ENCODE data around the gene SUB1.

Gene SUB1

DNA sequence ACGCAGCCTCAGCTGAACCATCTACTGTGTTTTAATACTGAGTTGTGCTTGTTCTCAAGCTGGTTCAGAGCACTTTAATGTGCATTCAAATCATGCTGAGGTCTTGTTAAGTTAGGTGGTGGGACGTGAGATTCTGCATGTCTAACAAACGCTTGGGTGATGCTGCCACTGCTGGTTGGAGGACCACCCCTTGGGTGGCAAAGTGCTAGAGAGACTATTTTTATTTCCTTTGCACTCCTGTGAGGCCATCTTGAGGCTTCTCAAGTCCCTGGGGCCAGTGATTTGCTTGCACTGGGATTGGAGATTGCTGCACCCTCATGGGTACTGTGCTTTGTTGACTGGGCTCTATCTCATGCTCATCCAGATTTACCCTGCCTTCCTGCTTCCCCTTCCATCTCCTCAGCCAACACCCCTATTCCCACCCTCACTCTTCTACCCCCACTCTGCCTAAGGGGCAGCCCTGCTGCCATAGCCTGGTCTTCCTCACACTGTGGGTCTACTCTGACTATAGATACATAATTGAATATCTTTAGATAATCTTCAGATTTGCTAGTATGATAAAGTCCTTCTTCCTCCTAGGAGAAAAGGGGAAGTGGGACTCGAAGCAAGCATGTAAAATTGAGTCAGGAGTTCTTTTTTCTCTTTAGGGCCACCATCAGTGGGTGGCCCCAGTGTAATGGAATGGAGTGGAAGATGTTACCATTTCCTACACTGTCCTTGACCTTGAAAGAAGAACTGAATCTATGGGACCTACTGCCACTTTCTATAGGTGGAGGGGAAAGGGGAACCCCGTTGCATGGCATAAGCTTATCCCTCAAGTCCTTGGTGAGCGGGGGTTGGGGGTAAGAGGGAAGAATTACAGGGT is 45.1 kb upstream of the SUB1 start:
- Histone ChIP-seq H3K4me2 (ENCODE audit: low read length) (peak overlapping the region; percentile 42), H3K27me3 (ENCODE audit: low read depth, low read length) (peaks cover 27% of the 10 kb centered on the region), H3K4me1 (ENCODE audit: low read length) (peaks cover 72% of the 10 kb centered on the region), H4K20me1 (ENCODE audit: insufficient read depth, low read length) (no peaks in the 10 kb centered on the region), H3K79me2 (ENCODE audit: low read length) (no peaks in the 10 kb centered on the region), H3K4me3 (ENCODE audit: low read length) (peak overlapping the region; percentile 17; the same call in 1 of the 2 replicates), H3K27ac (ENCODE audit: low read length) (peak overlapping the region; percentile 71), H3K9ac (ENCODE audit: low read length) (no peak overlapping the region), H3K36me3 (replicated peaks; ENCODE audit: low read depth, low read length) (peaks cover 2% of the 10 kb centered on the region), H3K9me3 (ENCODE audit: insufficient read depth, low read length) (peaks cover 8% of the 10 kb centered on the region; the same call in 1 of the 2 replicates), H2AFZ (ENCODE audit: low read depth, low read length) (no peak overlapping the region)
- TF ChIP-seq EZH2phosphoT487 (IDR thresholded peaks at IDR 0.05; ENCODE audit: low read depth) = no peak
- TF ChIP-seq, protein P1, sequence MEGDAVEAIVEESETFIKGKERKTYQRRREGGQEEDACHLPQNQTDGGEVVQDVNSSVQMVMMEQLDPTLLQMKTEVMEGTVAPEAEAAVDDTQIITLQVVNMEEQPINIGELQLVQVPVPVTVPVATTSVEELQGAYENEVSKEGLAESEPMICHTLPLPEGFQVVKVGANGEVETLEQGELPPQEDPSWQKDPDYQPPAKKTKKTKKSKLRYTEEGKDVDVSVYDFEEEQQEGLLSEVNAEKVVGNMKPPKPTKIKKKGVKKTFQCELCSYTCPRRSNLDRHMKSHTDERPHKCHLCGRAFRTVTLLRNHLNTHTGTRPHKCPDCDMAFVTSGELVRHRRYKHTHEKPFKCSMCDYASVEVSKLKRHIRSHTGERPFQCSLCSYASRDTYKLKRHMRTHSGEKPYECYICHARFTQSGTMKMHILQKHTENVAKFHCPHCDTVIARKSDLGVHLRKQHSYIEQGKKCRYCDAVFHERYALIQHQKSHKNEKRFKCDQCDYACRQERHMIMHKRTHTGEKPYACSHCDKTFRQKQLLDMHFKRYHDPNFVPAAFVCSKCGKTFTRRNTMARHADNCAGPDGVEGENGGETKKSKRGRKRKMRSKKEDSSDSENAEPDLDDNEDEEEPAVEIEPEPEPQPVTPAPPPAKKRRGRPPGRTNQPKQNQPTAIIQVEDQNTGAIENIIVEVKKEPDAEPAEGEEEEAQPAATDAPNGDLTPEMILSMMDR (IDR thresholded peaks at IDR 0.05; ENCODE audit: low read depth, low read length) = no peak

DNA sequence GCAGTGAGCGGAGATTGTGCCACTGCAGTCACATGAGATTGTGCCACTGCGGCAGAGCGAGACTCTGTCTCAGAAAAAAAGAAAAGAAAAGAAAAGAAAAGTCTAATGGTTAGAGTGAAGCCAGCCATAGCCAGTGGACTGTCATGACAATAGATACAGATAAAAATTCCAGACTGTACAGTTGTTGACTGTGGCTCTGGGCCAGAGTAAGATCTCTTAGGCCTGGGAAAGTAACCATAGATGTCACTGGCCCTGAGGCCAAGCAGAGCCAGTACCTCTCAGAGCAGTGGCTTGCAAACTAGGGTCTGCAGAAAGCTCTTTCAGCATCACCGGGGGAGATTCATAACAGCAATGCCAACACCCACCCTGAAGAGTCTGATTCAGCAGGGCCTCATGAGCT is 44.1 kb upstream of the SUB1 start:
- Histone ChIP-seq H3K27me3 (ENCODE audit: low read depth, low read length) (peaks cover 24% of the 10 kb centered on the region), H3K9me3 (ENCODE audit: insufficient read depth, low read length) (peaks cover 8% of the 10 kb centered on the region; the same call in 1 of the 2 replicates), H3K27ac (ENCODE audit: low read length) (no peak overlapping the region), H3K4me3 (ENCODE audit: low read length) (no peak overlapping the region), H3K4me1 (ENCODE audit: low read length) (peaks cover 65% of the 10 kb centered on the region), H3K9ac (ENCODE audit: low read length) (no peak overlapping the region), H3K79me2 (ENCODE audit: low read length) (no peaks in the 10 kb centered on the region), H3K4me2 (ENCODE audit: low read length) (peak overlapping the region; percentile 42; the same call in 1 of the 2 replicates), H2AFZ (ENCODE audit: low read depth, low read length) (no peak overlapping the region), H4K20me1 (ENCODE audit: insufficient read depth, low read length) (no peaks in the 10 kb centered on the region), H3K36me3 (replicated peaks; ENCODE audit: low read depth, low read length) (peaks cover 2% of the 10 kb centered on the region)
- no peak for TF ChIP-seq EZH2phosphoT487 (IDR thresholded peaks at IDR 0.05; ENCODE audit: low read depth)
- TF ChIP-seq, protein P1 (IDR thresholded peaks at IDR 0.05; ENCODE audit: low read depth, low read length) = no peak

DNA sequence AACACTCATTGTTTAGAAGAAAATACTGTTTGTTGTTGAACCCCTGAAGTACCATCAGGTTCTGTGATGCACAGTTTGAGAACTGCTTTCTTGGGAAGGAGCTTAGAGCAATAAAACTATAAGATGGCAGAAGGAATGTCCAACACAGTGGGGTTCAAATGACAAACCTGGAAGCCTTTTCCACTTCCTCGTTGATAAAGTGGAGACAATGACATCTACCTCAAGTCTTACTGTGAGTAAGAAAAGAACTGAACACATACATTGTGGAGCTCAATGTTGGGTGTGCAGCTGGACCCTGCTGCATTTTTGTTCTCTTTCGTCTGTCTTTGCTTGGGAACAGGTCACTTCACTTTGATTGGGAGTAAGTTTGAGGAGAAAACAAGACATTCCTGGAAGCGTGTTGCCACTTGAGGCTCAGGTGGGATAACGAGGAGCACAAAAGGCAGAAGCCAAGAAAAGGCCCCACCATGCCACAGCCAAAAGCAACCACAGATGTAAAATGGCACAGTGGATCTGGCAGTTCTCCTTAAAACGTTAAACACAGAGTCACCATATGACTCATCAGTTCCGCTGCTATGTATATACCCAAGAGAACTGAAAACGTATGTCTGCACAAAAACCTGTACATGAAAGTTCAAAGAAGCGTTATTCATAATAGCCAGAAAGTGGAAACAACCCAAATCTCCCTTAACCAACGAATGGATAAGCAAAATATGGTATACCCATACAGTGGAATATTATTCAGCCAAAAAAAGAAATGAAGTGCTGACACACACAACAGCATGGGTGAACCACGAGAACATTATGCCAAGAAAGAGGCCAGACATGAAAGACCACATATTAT is 42.9 kb upstream of the SUB1 start:
- H4K20me1 ChIP-seq (ENCODE audit: insufficient read depth, low read length) = no peaks in the 10 kb centered on the region
- H3K4me3 ChIP-seq (ENCODE audit: low read length) = no peak overlapping the region
- H3K9ac ChIP-seq (ENCODE audit: low read length) = no peak overlapping the region
- peaks cover 8% of the 10 kb centered on the region; the same call in 1 of the 2 replicates for H3K9me3 ChIP-seq (ENCODE audit: insufficient read depth, low read length)
- no peak overlapping the region for H2AFZ ChIP-seq (ENCODE audit: low read depth, low read length)
- H3K4me2 ChIP-seq (ENCODE audit: low read length) = peak overlapping the region; percentile 52
- H3K4me1 ChIP-seq (ENCODE audit: low read length) = peaks cover 55% of the 10 kb centered on the region
- H3K79me2 ChIP-seq (ENCODE audit: low read length) = no peaks in the 10 kb centered on the region
- peaks cover 22% of the 10 kb centered on the region for H3K27me3 ChIP-seq (ENCODE audit: low read depth, low read length)
- peak overlapping the region; percentile 54 for H3K27ac ChIP-seq (ENCODE audit: low read length)
- TF ChIP-seq, protein P1 (IDR thresholded peaks at IDR 0.05; ENCODE audit: low read depth, low read length) = no peak
- no peak for TF ChIP-seq EZH2phosphoT487 (IDR thresholded peaks at IDR 0.05; ENCODE audit: low read depth)
- peaks cover 2% of the 10 kb centered on the region for H3K36me3 ChIP-seq (replicated peaks; ENCODE audit: low read depth, low read length)

DNA sequence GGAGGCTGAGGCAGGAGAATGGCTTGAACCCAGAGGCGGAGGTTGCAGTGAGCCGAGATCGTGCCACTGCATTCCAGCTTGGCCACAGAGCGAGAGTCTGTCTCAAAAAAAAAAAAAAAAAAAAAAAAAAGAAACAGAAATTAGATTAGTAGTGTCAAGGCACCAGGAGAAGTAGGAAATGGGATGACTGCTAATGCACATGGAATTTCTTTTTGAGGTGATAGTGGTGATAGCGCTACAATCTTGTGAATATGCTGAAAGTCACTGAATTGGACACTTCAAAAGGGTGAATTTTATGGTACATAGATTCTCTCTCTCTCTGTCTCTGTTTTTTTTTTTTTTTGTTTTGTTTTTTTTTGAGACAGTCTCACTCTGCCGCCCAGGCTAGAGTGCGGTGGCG is 42.1 kb upstream of the SUB1 start:
- Histone ChIP-seq H3K9me3 (ENCODE audit: insufficient read depth, low read length) (peaks cover 8% of the 10 kb centered on the region; the same call in 1 of the 2 replicates), H3K36me3 (replicated peaks; ENCODE audit: low read depth, low read length) (peaks cover 2% of the 10 kb centered on the region), H2AFZ (ENCODE audit: low read depth, low read length) (no peak overlapping the region), H4K20me1 (ENCODE audit: insufficient read depth, low read length) (no peaks in the 10 kb centered on the region), H3K4me1 (ENCODE audit: low read length) (peaks cover 46% of the 10 kb centered on the region), H3K27ac (ENCODE audit: low read length) (no peak overlapping the region), H3K9ac (ENCODE audit: low read length) (no peak overlapping the region), H3K27me3 (ENCODE audit: low read depth, low read length) (peaks cover 25% of the 10 kb centered on the region), H3K79me2 (ENCODE audit: low read length) (no peaks in the 10 kb centered on the region), H3K4me3 (ENCODE audit: low read length) (no peak overlapping the region), H3K4me2 (ENCODE audit: low read length) (no peak overlapping the region)
- TF ChIP-seq, protein P1 (IDR thresholded peaks at IDR 0.05; ENCODE audit: low read depth, low read length) = no peak
